ENCODE data around the gene KIAA1217.

DNA sequence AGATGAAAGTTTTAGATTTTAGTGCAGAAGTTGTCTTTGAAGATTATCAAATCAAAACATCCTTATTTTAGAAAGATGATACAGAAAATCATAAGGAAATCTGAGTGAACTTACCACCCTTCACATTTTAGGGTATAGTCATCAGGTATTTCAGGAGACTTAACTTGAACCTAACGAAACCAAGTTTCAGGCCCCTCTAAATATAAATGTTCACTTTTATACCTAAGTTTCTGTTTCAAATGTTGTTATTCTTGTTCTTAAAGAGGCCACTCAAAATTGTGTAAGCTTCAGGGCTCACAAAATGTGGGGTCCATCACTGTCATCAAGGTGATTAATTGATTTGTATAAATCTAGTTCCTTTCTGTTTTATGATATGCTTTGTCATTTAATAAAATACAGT is 216.2 kb downstream of the KIAA1217 start:
- TF ChIP-seq, protein P1, sequence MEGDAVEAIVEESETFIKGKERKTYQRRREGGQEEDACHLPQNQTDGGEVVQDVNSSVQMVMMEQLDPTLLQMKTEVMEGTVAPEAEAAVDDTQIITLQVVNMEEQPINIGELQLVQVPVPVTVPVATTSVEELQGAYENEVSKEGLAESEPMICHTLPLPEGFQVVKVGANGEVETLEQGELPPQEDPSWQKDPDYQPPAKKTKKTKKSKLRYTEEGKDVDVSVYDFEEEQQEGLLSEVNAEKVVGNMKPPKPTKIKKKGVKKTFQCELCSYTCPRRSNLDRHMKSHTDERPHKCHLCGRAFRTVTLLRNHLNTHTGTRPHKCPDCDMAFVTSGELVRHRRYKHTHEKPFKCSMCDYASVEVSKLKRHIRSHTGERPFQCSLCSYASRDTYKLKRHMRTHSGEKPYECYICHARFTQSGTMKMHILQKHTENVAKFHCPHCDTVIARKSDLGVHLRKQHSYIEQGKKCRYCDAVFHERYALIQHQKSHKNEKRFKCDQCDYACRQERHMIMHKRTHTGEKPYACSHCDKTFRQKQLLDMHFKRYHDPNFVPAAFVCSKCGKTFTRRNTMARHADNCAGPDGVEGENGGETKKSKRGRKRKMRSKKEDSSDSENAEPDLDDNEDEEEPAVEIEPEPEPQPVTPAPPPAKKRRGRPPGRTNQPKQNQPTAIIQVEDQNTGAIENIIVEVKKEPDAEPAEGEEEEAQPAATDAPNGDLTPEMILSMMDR (IDR thresholded peaks at IDR 0.05; ENCODE audit: borderline replicate concordance, extremely low read depth, low read length, poor library complexity, severe bottlenecking) = no peak
- no peak for TF ChIP-seq EZH2 (IDR thresholded peaks at IDR 0.05; ENCODE audit: borderline replicate concordance, low read depth, low read length, severe bottlenecking)
